A549 (cell line): ENCODE measurements around the gene WNT7A. TPM values are rescaled to one million over a fixed set of nuclear protein-coding genes. Genes with fewer than 3 reads are reported as not detected.

Source experiments
- ATAC-seq, 2 experiments: fragments of 200-7000 bp in 1 of 2; fragments of >200 bp in 1 of 2; cut with Nextera tagmentation in 1 of 2; cut with Tn5 transposase in 1 of 2; 3 replicates each; pipeline versions ENCODE4 v1.8.0 to v1.9.1; 2018 to 2020; ENCODE audit warnings: mild to moderate bottlenecking in 1 of 2, moderate library complexity in 1 of 2
- CTCF ChIA-PET: fragments of 300-600 bp; sonication (Branson Sonifier 250); formaldehyde crosslinking; extraction: SDS; loops from one replicate; lab custom pipeline; 2021; ENCODE audit warnings: antibody characterized with exemption, inconsistent platforms; lab: Yijun Ruan, JAX
- POLR2A ChIA-PET: fragments of 350-600 bp; formaldehyde crosslinking; extraction: SDS; loops from one replicate; lab custom pipeline; 2021; ENCODE audit warnings: antibody characterized with exemption, inconsistent platforms; lab: Yijun Ruan, JAX
- DNase-seq, 2 experiments: peaks; one replicate each; pipeline versions ENCODE4 v3.0.0 to v3.0.0-alpha.2; 2011 to 2016; ENCODE audit warnings: low read depth in 1 of 2, low spot score in 1 of 2
- FAIRE-seq: peaks from 2 replicates; lab custom pipeline; 2011; peaks lifted over from hg19 to GRCh38; lab: Jason Lieb, UNC
- H3K27ac ChIP-seq, 2 experiments: fragments of >200 bp; sonication (Bioruptor Twin); formaldehyde crosslinking; 3 replicates each; pipeline ENCODE4 v1.5.1; 2016 to 2017
- H3K4me1 ChIP-seq: fragments of >200 bp; sonication (Bioruptor Twin); formaldehyde crosslinking; 3 replicates; pipeline ENCODE4 v1.6.1; 2016
- H3K4me2 ChIP-seq: fragments of >200 bp; sonication (Bioruptor Twin); formaldehyde crosslinking; 3 replicates; pipeline ENCODE4 v1.6.1; 2016
- H3K4me3 ChIP-seq: fragments of >200 bp; sonication (Bioruptor Twin); formaldehyde crosslinking; 3 replicates; pipeline ENCODE4 v1.5.1; 2016
- H3K9me3 ChIP-seq: fragments of >200 bp; sonication (Bioruptor Twin); formaldehyde crosslinking; 3 replicates; pipeline ENCODE4 v1.6.1; 2016
- BCL3 ChIP-seq: fragments of >200 bp; sonication (Bioruptor Twin); formaldehyde crosslinking; IDR thresholded peaks from 3 replicates; pipeline ENCODE4 v1.6.1; 2016
- CEBPB ChIP-seq, 2 experiments: fragments of >200 bp in 1 of 2; sonication (Bioruptor Twin) in 1 of 2; formaldehyde crosslinking in 1 of 2; IDR thresholded peaks; 2 replicates each; pipeline ENCODE4 v1.6.1; 2012 to 2016
- CHD4 ChIP-seq: fragments of 200-600 bp; sonication (generic); IDR thresholded peaks from 2 replicates; pipeline ENCODE4 v1.6.1; 2016; ENCODE audit warnings: antibody characterized with exemption, mild to moderate bottlenecking, borderline replicate concordance
- EHF ChIP-seq: fragments of 250-450 bp; sonication (Bioruptor Pico); IDR thresholded peaks from 2 replicates; pipeline ENCODE4 v1.5.0; 2020; ENCODE audit warnings: mild to moderate bottlenecking
- EHMT2 ChIP-seq: fragments of 200-600 bp; sonication (generic); IDR thresholded peaks from 2 replicates; pipeline ENCODE4 v1.6.1; 2016; ENCODE audit warnings: antibody characterized with exemption, low read depth, mild to moderate bottlenecking, moderate library complexity
- ELK1 ChIP-seq: fragments of 150-350 bp; IDR thresholded peaks from 2 replicates; pipeline ENCODE4 v1.6.1; 2014; ENCODE audit warnings: low read depth, mild to moderate bottlenecking, low read length
- EP300 ChIP-seq, 2 experiments: fragments of >200 bp; sonication (Bioruptor Twin); formaldehyde crosslinking; IDR thresholded peaks; 2 replicates in 1 of 2; 3 replicates in 1 of 2; pipeline ENCODE4 v1.6.1; 2016 to 2017
- FOSL2 ChIP-seq, 2 experiments: fragments of 450-650 bp in 1 of 2; fragments of >200 bp in 1 of 2; sonication (Bioruptor Twin) in 1 of 2; formaldehyde crosslinking; IDR thresholded peaks; 2 replicates each; pipeline versions ENCODE4 v1.5.0 to v1.6.1; 2016 to 2020; ENCODE audit warnings: mild to moderate bottlenecking in 1 of 2, moderate library complexity in 1 of 2
- HEYL ChIP-seq: fragments of 250-450 bp; sonication (Bioruptor Pico); IDR thresholded peaks from 2 replicates; pipeline ENCODE4 v1.8.0; 2021; ENCODE audit warnings: mild to moderate bottlenecking, moderate library complexity
- HOXA7 ChIP-seq: fragments of 250-450 bp; sonication (Bioruptor Pico); IDR thresholded peaks from 2 replicates; pipeline ENCODE4 v1.5.0; 2020; ENCODE audit warnings: mild to moderate bottlenecking, moderate library complexity
- HOXB13 ChIP-seq: fragments of 250-450 bp; sonication (Bioruptor Pico); IDR thresholded peaks from 2 replicates; pipeline ENCODE4 v1.5.0; 2020; ENCODE audit warnings: low read depth, mild to moderate bottlenecking, moderate library complexity
- KDM1A ChIP-seq: fragments of 200-600 bp; sonication (generic); IDR thresholded peaks from 2 replicates; pipeline ENCODE4 v1.6.1; 2016; ENCODE audit warnings: low read depth, mild to moderate bottlenecking
- MAX ChIP-seq: IDR thresholded peaks from 2 replicates; pipeline ENCODE4 v1.6.1; 2012
- PBX3 ChIP-seq: IDR thresholded peaks from 2 replicates; pipeline ENCODE4 v1.6.1; 2012
- PHF8 ChIP-seq: fragments of 200-600 bp; sonication (generic); IDR thresholded peaks from 2 replicates; pipeline ENCODE4 v1.6.1; 2016; ENCODE audit warnings: low read depth, mild to moderate bottlenecking, antibody characterized with exemption, moderate library complexity, borderline replicate concordance
- RARB ChIP-seq: fragments of 250-450 bp; sonication (Bioruptor Pico); IDR thresholded peaks from 2 replicates; pipeline ENCODE4 v1.8.0; 2021; ENCODE audit warnings: mild to moderate bottlenecking, moderate library complexity
- RFX5 ChIP-seq: fragments of 450-650 bp; IDR thresholded peaks from 2 replicates; pipeline ENCODE4 v1.7.1; 2014; ENCODE audit warnings: antibody characterized with exemption, mild to moderate bottlenecking, moderate library complexity
- ZC3H11A ChIP-seq: fragments of 450-650 bp; IDR thresholded peaks from 2 replicates; pipeline ENCODE4 v1.6.1; 2014; ENCODE audit warnings: antibody characterized with exemption, mild to moderate bottlenecking
- WGBS: methylation state at CpG from one replicate; pipeline ENCODE4 v1.1.6; 2017; ENCODE audit errors: missing lambda C conversion rate; 5-methylcytosine and 5-hydroxymethylcytosine counted together
- polyA plus RNA-seq, 4 experiments: library from polyadenylated mRNA; depleted of rRNA in 3 of 4; stranded (reverse); fragments of >200 nt; fragmentation: RNase III in 1 of 4; extraction: RNeasy Plus Mini Kit Qiagen cat#74134 plus additional on column Dnase treatment in 1 of 4; gene quantifications; 2 replicates in 3 of 4; 3 replicates in 1 of 4; pipeline ENCODE4 v1.2.3, GENCODE V29; 2011 to 2017
- TF ChIP-seq, protein P1 (sequence below): fragments of 250-450 bp; sonication (Bioruptor Pico); IDR thresholded peaks from 2 replicates; pipeline ENCODE4 v1.5.0; 2021; ENCODE audit warnings: mild to moderate bottlenecking, moderate library complexity, borderline replicate concordance

The WNT7A gene
- polyA plus RNA-seq, 2 of the 4 experiments (the other 2 are of a cell fraction), result 0.03 TPM

- DNase-seq, result no peak
- no peaks in the 10 kb centered on the region for H3K4me1 ChIP-seq
- ChIA-PET POLR2A (no interaction called here), CTCF (interaction anchor here (1.1 kb wide), 1 partner anchor 9 kb away, joined by 3 read pairs; no protein-coding TSS in a partner anchor)
- no peak for ATAC-seq
- H3K4me3 ChIP-seq, result no peak overlapping the region
- H3K4me2 ChIP-seq, result no peak overlapping the region
- H3K9me3 ChIP-seq, result no peaks in the 10 kb centered on the region; the same call in 2 of the 3 replicates
- WGBS, result 51% methylated on average over 3 of the region's 3 CpGs
- H3K27ac ChIP-seq, result no peak overlapping the region
- no peak for TF ChIP-seq HOXA7 (CRISPR knock-in tag)
- no peak for TF ChIP-seq HEYL
- no peak for TF ChIP-seq EHF (CRISPR knock-in tag)
- no peak for TF ChIP-seq EP300 (IDR thresholded peaks at IDR 0.05)
- no peak for TF ChIP-seq BCL3
- TF ChIP-seq, protein P1, sequence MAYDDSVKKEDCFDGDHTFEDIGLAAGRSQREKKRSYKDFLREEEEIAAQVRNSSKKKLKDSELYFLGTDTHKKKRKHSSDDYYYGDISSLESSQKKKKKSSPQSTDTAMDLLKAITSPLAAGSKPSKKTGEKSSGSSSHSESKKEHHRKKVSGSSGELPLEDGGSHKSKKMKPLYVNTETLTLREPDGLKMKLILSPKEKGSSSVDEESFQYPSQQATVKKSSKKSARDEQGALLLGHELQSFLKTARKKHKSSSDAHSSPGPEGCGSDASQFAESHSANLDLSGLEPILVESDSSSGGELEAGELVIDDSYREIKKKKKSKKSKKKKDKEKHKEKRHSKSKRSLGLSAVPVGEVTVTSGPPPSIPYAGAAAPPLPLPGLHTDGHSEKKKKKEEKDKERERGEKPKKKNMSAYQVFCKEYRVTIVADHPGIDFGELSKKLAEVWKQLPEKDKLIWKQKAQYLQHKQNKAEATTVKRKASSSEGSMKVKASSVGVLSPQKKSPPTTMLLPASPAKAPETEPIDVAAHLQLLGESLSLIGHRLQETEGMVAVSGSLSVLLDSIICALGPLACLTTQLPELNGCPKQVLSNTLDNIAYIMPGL (CRISPR knock-in tag), result no peak
- no peak for TF ChIP-seq KDM1A
- no peak for TF ChIP-seq FOSL2 (IDR thresholded peaks at IDR 0.05)
- TF ChIP-seq FOSL2 (CRISPR knock-in tag; IDR thresholded peaks at IDR 0.05), result no peak
- no peak for FAIRE-seq
These were observed 56.2 kb downstream of the WNT7A start for GRCh38 chr3:13823692-13824091.

- H3K4me2 ChIP-seq, result no peak overlapping the region
- ChIA-PET POLR2A (no interaction called here), CTCF (interaction anchor here (1.1 kb wide), 1 partner anchor 8 kb away, joined by 3 read pairs; no protein-coding TSS in a partner anchor)
- H3K4me3 ChIP-seq, result no peak overlapping the region
- no peak for ATAC-seq
- H3K27ac ChIP-seq, result no peak overlapping the region
- no peak for FAIRE-seq
- DNase-seq, result no peak
- 70% methylated on average over 7 of the region's 8 CpGs for WGBS
- no peaks in the 10 kb centered on the region; the same call in 1 of the 3 replicates for H3K9me3 ChIP-seq
- H3K4me1 ChIP-seq, result no peaks in the 10 kb centered on the region
- no peak for TF ChIP-seq ZC3H11A
- TF ChIP-seq CHD4, result no peak
- TF ChIP-seq RFX5, result no peak
- no peak for TF ChIP-seq MAX
- no peak for TF ChIP-seq PHF8
- TF ChIP-seq PBX3, result no peak
- TF ChIP-seq EHF (CRISPR knock-in tag), result no peak
- no peak for TF ChIP-seq HOXB13 (CRISPR knock-in tag)
- no peak for TF ChIP-seq EHMT2
- no peak for TF ChIP-seq RARB (CRISPR knock-in tag)
- TF ChIP-seq CEBPB (IDR thresholded peaks at IDR 0.05), result no peak
- no peak for TF ChIP-seq ELK1
These were observed 56.8 kb downstream of the WNT7A start for GRCh38 chr3:13822871-13823585.
